WTC11 (cell line): ENCODE results near the gene SPINT2. TPM values are rescaled to one million over a fixed set of nuclear protein-coding genes. Genes with fewer than 3 reads are reported as not detected.

ENCODE experiments used
- ATF6 ChIP-seq: sonication (generic); formaldehyde crosslinking; IDR thresholded peaks from 2 replicates; pipeline ENCODE4 v1.8.1; 2023; ENCODE audit warnings: mild to moderate bottlenecking, missing genetic modification reagents
- E2F5 ChIP-seq: sonication (generic); formaldehyde crosslinking; IDR thresholded peaks from 2 replicates; pipeline ENCODE4 v1.8.1; 2022; ENCODE audit warnings: mild to moderate bottlenecking, moderate library complexity, missing genetic modification reagents
- ELF4 ChIP-seq: sonication (generic); formaldehyde crosslinking; IDR thresholded peaks from 2 replicates; pipeline ENCODE4 v1.8.1; 2022; ENCODE audit warnings: low read depth, mild to moderate bottlenecking, moderate library complexity, missing genetic modification reagents
- FOXP4 ChIP-seq: sonication (generic); formaldehyde crosslinking; IDR thresholded peaks from 2 replicates; pipeline ENCODE4 v1.8.0; 2022; ENCODE audit warnings: mild to moderate bottlenecking, missing genetic modification reagents
- MYBL2 ChIP-seq: sonication (generic); formaldehyde crosslinking; IDR thresholded peaks from 2 replicates; pipeline ENCODE4 v1.8.1; 2023; ENCODE audit warnings: mild to moderate bottlenecking, moderate library complexity, missing genetic modification reagents
- NR2C2 ChIP-seq: sonication (generic); formaldehyde crosslinking; IDR thresholded peaks from 2 replicates; pipeline ENCODE4 v1.8.0; 2022; ENCODE audit warnings: mild to moderate bottlenecking, missing genetic modification reagents
- OVOL2 ChIP-seq: fragments of 250-450 bp; sonication (Bioruptor Pico); IDR thresholded peaks from 2 replicates; pipeline ENCODE4 v1.9.0; 2021; ENCODE audit warnings: mild to moderate bottlenecking, borderline replicate concordance
- PREB ChIP-seq: sonication (generic); formaldehyde crosslinking; IDR thresholded peaks from 2 replicates; pipeline ENCODE4 v1.8.1; 2022; ENCODE audit warnings: mild to moderate bottlenecking, missing genetic modification reagents, moderate library complexity, borderline replicate concordance
- SMAD3 ChIP-seq: sonication (generic); formaldehyde crosslinking; IDR thresholded peaks from 2 replicates; pipeline ENCODE4 v1.8.0; 2022; ENCODE audit warnings: missing genetic modification reagents, mild to moderate bottlenecking, borderline replicate concordance
- SMAD4 ChIP-seq: sonication (generic); formaldehyde crosslinking; IDR thresholded peaks from 2 replicates; pipeline ENCODE4 v1.8.0; 2022; ENCODE audit warnings: mild to moderate bottlenecking, missing genetic modification reagents
- ZBTB43 ChIP-seq: sonication (generic); formaldehyde crosslinking; IDR thresholded peaks from 2 replicates; pipeline ENCODE4 v1.8.1; 2023; ENCODE audit warnings: mild to moderate bottlenecking, missing genetic modification reagents
- ZNF281 ChIP-seq: sonication (generic); formaldehyde crosslinking; IDR thresholded peaks from 2 replicates; pipeline ENCODE4 v1.8.0; 2023; ENCODE audit warnings: mild to moderate bottlenecking, missing genetic modification reagents
- ZNF532 ChIP-seq: fragments of 250-450 bp; sonication (Bioruptor Pico); IDR thresholded peaks from 2 replicates; pipeline ENCODE4 v1.9.0; 2021; ENCODE audit warnings: mild to moderate bottlenecking, borderline replicate concordance
- total RNA-seq: library from RNA; stranded (reverse); gene quantifications from 3 replicates; pipeline ENCODE4 v1.2.3, GENCODE V29; 2021

The SPINT2 gene
- total RNA-seq, 1 experiment from 2014 or later, result 335 TPM

- no peak for TF ChIP-seq ATF6
- no peak for TF ChIP-seq ELF4 (CRISPR knock-in tag)
- TF ChIP-seq ZNF281 (CRISPR knock-in tag), result no peak
- TF ChIP-seq FOXP4 (CRISPR knock-in tag), result no peak
- TF ChIP-seq E2F5, result no peak
- no peak for TF ChIP-seq NR2C2 (CRISPR knock-in tag)
- TF ChIP-seq PREB (CRISPR knock-in tag), result no peak
- no peak for TF ChIP-seq MYBL2
- no peak for TF ChIP-seq SMAD3
- no peak for TF ChIP-seq SMAD4 (CRISPR knock-in tag)
- no peak for TF ChIP-seq ZNF532
- TF ChIP-seq OVOL2, result no peak
- TF ChIP-seq ZBTB43, result no peak
Observed at GRCh38 chr19:38307597-38307996, 43.2 kb downstream of the SPINT2 start (continued).
